ENCODE data around the gene RREB1.

GRCh38 chr6:7234547-7234946 lies 126.8 kb downstream of the RREB1 start:
- TF ChIP-seq CTCF (conservative IDR thresholded peaks at IDR 0.05; ENCODE audit: low read depth, low read length) (no peak), RCOR1 (IDR thresholded peaks at IDR 0.05; ENCODE audit: insufficient replicate concordance, low read length) (no peak), RAD21 (IDR thresholded peaks at IDR 0.05; ENCODE audit: low read length) (no peak), MAZ (IDR thresholded peaks at IDR 0.05; ENCODE audit: borderline replicate concordance, low read depth, low read length) (no peak), POLR2A (IDR thresholded peaks at IDR 0.05; ENCODE audit: low read depth, low read length) (no peak), BHLHE40 (IDR thresholded peaks at IDR 0.05; ENCODE audit: low read depth, low read length) (no peak), FOS (IDR thresholded peaks at IDR 0.05; ENCODE audit: low read depth, low read length) (no peak), RFX5 (IDR thresholded peaks at IDR 0.05; ENCODE audit: low read depth, low read length) (no peak), CEBPB (IDR thresholded peaks at IDR 0.05; ENCODE audit: low read depth, low read length) (no peak), MXI1 (IDR thresholded peaks at IDR 0.05; ENCODE audit: borderline replicate concordance, low read depth, low read length) (no peak)
- TF ChIP-seq, protein P1, sequence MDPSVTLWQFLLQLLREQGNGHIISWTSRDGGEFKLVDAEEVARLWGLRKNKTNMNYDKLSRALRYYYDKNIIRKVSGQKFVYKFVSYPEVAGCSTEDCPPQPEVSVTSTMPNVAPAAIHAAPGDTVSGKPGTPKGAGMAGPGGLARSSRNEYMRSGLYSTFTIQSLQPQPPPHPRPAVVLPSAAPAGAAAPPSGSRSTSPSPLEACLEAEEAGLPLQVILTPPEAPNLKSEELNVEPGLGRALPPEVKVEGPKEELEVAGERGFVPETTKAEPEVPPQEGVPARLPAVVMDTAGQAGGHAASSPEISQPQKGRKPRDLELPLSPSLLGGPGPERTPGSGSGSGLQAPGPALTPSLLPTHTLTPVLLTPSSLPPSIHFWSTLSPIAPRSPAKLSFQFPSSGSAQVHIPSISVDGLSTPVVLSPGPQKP (IDR thresholded peaks at IDR 0.05; ENCODE audit: borderline replicate concordance, low read depth, low read length) = no peak
